ENCODE measurements around the gene ANKRD33B. TPM values are rescaled to one million over a fixed set of nuclear protein-coding genes. Genes with fewer than 3 reads are reported as not detected.

Gene ANKRD33B
- polyA plus RNA-seq, 1 experiment: 4.8 TPM

- CTCF ChIA-PET: no interaction called here
Measured at GRCh38 chr5:10532421-10532820, 31.4 kb upstream of the ANKRD33B start.

GRCh38 chr5:10533226-10533625, 30.6 kb upstream of the ANKRD33B start:
- Histone ChIP-seq H3K27ac (ENCODE audit: low read depth, low read length) (no peak overlapping the region), H3K9me3 (ENCODE audit: control insufficient read depth, insufficient read depth, low read length) (peaks cover 2% of the 10 kb centered on the region; the same call in 1 of the 2 replicates), H3K4me3 (ENCODE audit: low read depth, low read length) (no peak overlapping the region), H3K27me3 (ENCODE audit: control insufficient read depth, insufficient read depth, low read length) (no peaks in the 10 kb centered on the region)
- POLR2A ChIA-PET: no interaction called here
- CTCF ChIA-PET: interaction anchor here (0.7 kb wide), 1 partner anchor 71 kb away, joined by 3 read pairs; no protein-coding TSS in a partner anchor
- no peak for DNase-seq (ENCODE audit: low read depth, low spot score)
- TF ChIP-seq CTCF (IDR thresholded peaks at IDR 0.05; ENCODE audit: low read depth, low read length): no peak

More at GRCh38 chr5:10532421-10532820, 31.4 kb upstream of the ANKRD33B start:
- H3K9me3 ChIP-seq (ENCODE audit: control insufficient read depth, insufficient read depth, low read length): peaks cover 2% of the 10 kb centered on the region; the same call in 1 of the 2 replicates
- no peak for TF ChIP-seq CTCF (IDR thresholded peaks at IDR 0.05; ENCODE audit: low read depth, low read length)
- POLR2A ChIA-PET: no interaction called here
- H3K27me3 ChIP-seq (ENCODE audit: control insufficient read depth, insufficient read depth, low read length): no peaks in the 10 kb centered on the region
- H3K4me3 ChIP-seq (ENCODE audit: low read depth, low read length): no peak overlapping the region
- no peak for DNase-seq (ENCODE audit: low read depth, low spot score)
- no peak overlapping the region for H3K27ac ChIP-seq (ENCODE audit: low read depth, low read length)

DNA sequence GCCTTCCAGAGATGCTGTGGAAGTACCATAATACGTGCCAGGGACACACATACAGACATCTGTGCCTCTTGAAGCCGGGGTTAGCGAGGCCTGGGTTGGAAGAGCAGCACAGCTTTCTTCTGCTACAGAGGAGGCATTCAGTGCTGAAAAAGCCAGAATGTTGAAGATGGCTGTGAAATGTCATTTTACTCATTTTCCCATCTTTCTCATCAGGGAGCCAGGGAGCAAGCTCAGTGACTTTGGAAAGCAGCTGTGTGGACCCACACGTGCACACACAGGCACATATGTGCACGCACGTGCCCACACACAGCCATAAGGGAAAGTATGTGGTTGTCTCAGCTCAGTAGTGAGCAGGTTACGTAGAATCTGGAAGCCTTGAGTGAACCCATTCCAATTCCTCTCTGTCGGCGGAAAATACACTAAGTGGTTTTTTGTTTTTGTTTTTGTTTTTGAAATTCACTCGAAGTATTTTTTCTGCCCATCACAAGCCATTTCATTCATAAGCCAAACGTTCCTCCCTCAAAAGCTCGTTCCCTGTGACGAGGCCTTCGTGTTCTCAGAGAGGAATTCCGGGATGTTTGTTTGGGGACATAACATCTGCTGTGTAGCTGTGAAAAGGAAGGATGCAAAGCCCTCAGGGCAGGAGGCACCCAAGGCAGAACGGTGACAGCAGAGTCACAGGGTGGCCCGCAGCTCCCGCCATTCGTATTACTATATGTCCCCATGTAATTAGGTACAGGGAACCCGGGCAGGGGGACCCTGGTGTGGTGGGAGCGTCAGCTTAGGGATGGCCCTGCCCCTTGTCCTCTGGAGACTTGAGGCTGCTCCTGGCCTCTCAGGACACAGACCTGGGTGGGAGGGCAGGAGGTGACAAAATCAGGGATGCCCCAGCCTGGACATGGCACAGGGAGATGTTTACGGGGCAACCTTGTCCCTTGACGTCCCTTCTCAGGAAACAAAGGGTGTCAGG, 29.0 kb upstream of the ANKRD33B start:
- no peaks in the 10 kb centered on the region for H3K27me3 ChIP-seq (ENCODE audit: control insufficient read depth, insufficient read depth, low read length)
- CTCF ChIA-PET: no interaction called here
- no peak for DNase-seq (ENCODE audit: low read depth, low spot score)
- no peak overlapping the region for H3K4me3 ChIP-seq (ENCODE audit: low read depth, low read length)
- H3K9me3 ChIP-seq (ENCODE audit: control insufficient read depth, insufficient read depth, low read length): peaks cover 2% of the 10 kb centered on the region; the same call in 1 of the 2 replicates
- H3K27ac ChIP-seq (ENCODE audit: low read depth, low read length): no peak overlapping the region
- TF ChIP-seq CTCF (IDR thresholded peaks at IDR 0.05; ENCODE audit: low read depth, low read length): no peak
- POLR2A ChIA-PET: interaction anchor here (1.0 kb wide), 1 partner anchor 16 kb away, joined by 3 read pairs; no protein-coding TSS in a partner anchor

- Histone ChIP-seq H3K27me3 (ENCODE audit: control insufficient read depth, insufficient read depth, low read length) (no peaks in the 10 kb centered on the region), H3K4me3 (ENCODE audit: low read depth, low read length) (no peak overlapping the region), H3K9me3 (ENCODE audit: control insufficient read depth, insufficient read depth, low read length) (no peaks in the 10 kb centered on the region; the same call in 1 of the 2 replicates), H3K27ac (ENCODE audit: low read depth, low read length) (no peak overlapping the region)
- DNase-seq (ENCODE audit: low read depth, low spot score): no peak
- POLR2A ChIA-PET: no interaction called here
- TF ChIP-seq CTCF (IDR thresholded peaks at IDR 0.05; ENCODE audit: low read depth, low read length): no peak
- CTCF ChIA-PET: no interaction called here
Measured at GRCh38 chr5:10536511-10536910, 27.4 kb upstream of the ANKRD33B start.

Measured in AG04450 (cell line).